ENCODE results near the gene MTMR2. TPM values are rescaled to one million over a fixed set of nuclear protein-coding genes. Genes with fewer than 3 reads are reported as not detected.

The MTMR2 gene
- total and polyA plus RNA-seq, 12 donors = 6.9 to 31.6 (median 23.7) TPM

GRCh38 chr11:95964281-95964680 is 40.4 kb upstream of the MTMR2 start:
- Histone ChIP-seq H3K4me3 (no peak overlapping the region), H3K36me3 (replicated peaks in 1 of 2) (no peaks in the 10 kb centered on the region), H3K4me1 (replicated peaks in 1 of 2) (no peaks in the 10 kb centered on the region), H3K27me3 (no peaks in the 10 kb centered on the region), H3K9me3 (replicated peaks in 1 of 3) (no peaks in the 10 kb centered on the region), H3K27ac (no peak overlapping the region)
- WGBS, 4 donors = 69 to 92% (median 84%) methylated on average over 1 of the region's 1 CpG
- DNase-seq = no peak
- intact Hi-C loops (cut with DNase I) = no loop called here
- TF ChIP-seq POLR2A (IDR thresholded peaks at IDR 0.05) = no peak
- TF ChIP-seq CTCF (IDR thresholded peaks at IDR 0.05) = no peak

DNA sequence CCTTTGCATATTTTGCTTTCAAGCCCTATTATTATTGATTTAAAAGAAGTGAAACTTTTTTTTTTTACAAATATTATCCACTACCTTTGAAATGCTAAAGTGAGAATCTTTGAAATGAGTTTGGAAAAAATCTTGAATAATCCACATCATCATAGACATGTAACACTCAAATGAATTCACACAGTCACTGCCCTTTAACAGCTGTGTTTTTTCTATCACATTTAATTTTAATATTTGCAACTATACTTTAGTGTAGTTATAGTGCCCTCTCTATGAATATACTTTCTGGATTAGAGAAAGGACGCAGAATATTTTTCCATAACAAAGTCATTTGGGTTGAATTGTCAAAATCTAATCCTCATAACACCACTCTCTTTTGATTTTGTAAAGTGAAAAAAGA is 37.9 kb upstream of the MTMR2 start:
- H3K36me3 ChIP-seq (replicated peaks in 1 of 2) = no peaks in the 10 kb centered on the region
- WGBS, 4 donors = 92 to 100% (median 98%) methylated on average over 1 of the region's 1 CpG
- H3K27ac ChIP-seq = no peak overlapping the region
- intact Hi-C loops (cut with DNase I) = no loop called here
- no peak overlapping the region for H3K4me3 ChIP-seq
- TF ChIP-seq CTCF (IDR thresholded peaks at IDR 0.05) (no peak), POLR2A (IDR thresholded peaks at IDR 0.05) (no peak)
- DNase-seq = no peak
- H3K4me1 ChIP-seq (replicated peaks in 1 of 2) = no peaks in the 10 kb centered on the region
- H3K27me3 ChIP-seq = no peaks in the 10 kb centered on the region
- no peaks in the 10 kb centered on the region for H3K9me3 ChIP-seq (replicated peaks in 1 of 3)

- Histone ChIP-seq H3K27me3 (no peaks in the 10 kb centered on the region), H3K4me1 (replicated peaks in 1 of 2) (no peaks in the 10 kb centered on the region), H3K36me3 (replicated peaks in 1 of 2) (no peaks in the 10 kb centered on the region), H3K9me3 (replicated peaks in 1 of 3) (no peaks in the 10 kb centered on the region), H3K27ac (no peak overlapping the region), H3K4me3 (no peak overlapping the region)
- DNase-seq = no peak
- TF ChIP-seq POLR2A (IDR thresholded peaks at IDR 0.05) (no peak), CTCF (IDR thresholded peaks at IDR 0.05) (no peak)
- intact Hi-C loops (cut with DNase I) = no loop called here
Observed at GRCh38 chr11:95950905-95951304, 27.0 kb upstream of the MTMR2 start.

GRCh38 chr11:95948637-95949036 is 24.7 kb upstream of the MTMR2 start:
- Histone ChIP-seq H3K27ac (no peak overlapping the region), H3K9me3 (replicated peaks in 1 of 3) (no peaks in the 10 kb centered on the region), H3K4me3 (no peak overlapping the region), H3K4me1 (replicated peaks in 1 of 2) (no peaks in the 10 kb centered on the region), H3K36me3 (replicated peaks in 1 of 2) (no peaks in the 10 kb centered on the region), H3K27me3 (no peaks in the 10 kb centered on the region)
- WGBS, 4 donors = 74 to 98% (median 92%) methylated on average over 3 of the region's 3 CpGs
- no peak for DNase-seq
- TF ChIP-seq CTCF (IDR thresholded peaks at IDR 0.05) (no peak), POLR2A (IDR thresholded peaks at IDR 0.05) (no peak)
- intact Hi-C loops (cut with DNase I) = no loop called here

Data from adrenal gland (tissue), 12 donors.